Tibial artery (tissue), 4 donors: Measurements from ENCODE around the gene PRAF2.

Experiments
- DNase-seq, 2 donors: peaks; one replicate each; pipeline ENCODE4 v3.0.0-alpha.2; 2019
- H3K27ac ChIP-seq, 2 donors: fragments of 200-600 bp; sonication (generic) in 1 of 2; 1 replicate in 1 of 2; 2 replicates in 1 of 2; pipeline ENCODE4 v1.5.1; 2018 to 2019; ENCODE audit warnings: mild to moderate bottlenecking in 1 of 2
- H3K27me3 ChIP-seq, 2 donors: fragments of 200-600 bp; sonication (generic) in 1 of 2; one replicate each; pipeline versions ENCODE4 v1.5.1 to v1.6.0; 2016 to 2019
- H3K36me3 ChIP-seq, 3 donors: fragments of 200-600 bp; sonication (generic) in 2 of 3; one replicate each; pipeline ENCODE4 v1.5.1; 2016 to 2019; ENCODE audit warnings: mild to moderate bottlenecking in 2 of 3
- H3K4me1 ChIP-seq, 4 donors: fragments of 200-600 bp; sonication (generic) in 2 of 4; 1 replicate in 3 of 4; 2 replicates in 1 of 4; pipeline ENCODE4 v1.5.1; 2016 to 2019
- H3K4me3 ChIP-seq, 2 donors: fragments of 200-600 bp; sonication (generic) in 1 of 2; 1 replicate in 1 of 2; 2 replicates in 1 of 2; pipeline ENCODE4 v1.5.1; 2018 to 2019; ENCODE audit warnings: mild to moderate bottlenecking in 2 of 2
- H3K9me3 ChIP-seq, 3 donors: fragments of 200-600 bp; sonication (generic) in 1 of 3; one replicate each; pipeline ENCODE4 v1.5.1; 2016 to 2019
- CTCF ChIP-seq, 2 experiments: fragments of 200-600 bp in 1 of 2; fragments of 450-650 bp in 1 of 2; IDR thresholded peaks; one replicate each; pipeline ENCODE4 v1.5.1; 2017 to 2019; ENCODE audit warnings: antibody characterized with exemption in 2 of 2, mild to moderate bottlenecking in 1 of 2, moderate library complexity in 1 of 2
- intact Hi-C: fragments of 100-400 bp; cut with DNase I; formaldehyde crosslinking; loops from one replicate; pipeline ENCODE4 v1.15.0; 2023; ENCODE audit warnings: low total_unique reads

Gene PRAF2

GRCh38 chrX:49116076-49116475 is 42.3 kb upstream of the PRAF2 start:
- Histone ChIP-seq H3K4me3 (no peak overlapping the region), H3K27ac (no peak overlapping the region), H3K4me1 (no peaks in the 10 kb centered on the region), H3K9me3 (no peaks in the 10 kb centered on the region), H3K36me3 (peaks cover 0 to 78% (median 51%) of the 10 kb centered on the region in 3 donors), H3K27me3 (no peaks in the 10 kb centered on the region)
- DNase-seq, result no peak
- no peak for TF ChIP-seq CTCF (IDR thresholded peaks at IDR 0.05)
- intact Hi-C loops, result no loop called here

GRCh38 chrX:49111791-49112190 is 38.0 kb upstream of the PRAF2 start:
- H3K27ac ChIP-seq, result no peak overlapping the region
- H3K36me3 ChIP-seq, result peaks cover 0 to 48% (median 30%) of the 10 kb centered on the region in 3 donors
- no peak for DNase-seq
- H3K4me1 ChIP-seq, result no peaks in the 10 kb centered on the region
- H3K4me3 ChIP-seq, result no peak overlapping the region
- no peaks in the 10 kb centered on the region for H3K9me3 ChIP-seq
- intact Hi-C loops, result no loop called here
- no peaks in the 10 kb centered on the region for H3K27me3 ChIP-seq
- TF ChIP-seq CTCF (IDR thresholded peaks at IDR 0.05), result no peak

GRCh38 chrX:49110417-49110816 is 36.6 kb upstream of the PRAF2 start:
- no peak for TF ChIP-seq CTCF (IDR thresholded peaks at IDR 0.05)
- Histone ChIP-seq H3K4me1 (no peaks in the 10 kb centered on the region), H3K36me3 (peaks cover 0 to 34% (median 18%) of the 10 kb centered on the region in 3 donors), H3K27me3 (no peaks in the 10 kb centered on the region), H3K4me3 (no peak overlapping the region), H3K27ac (no peak overlapping the region), H3K9me3 (no peaks in the 10 kb centered on the region)
- no peak for DNase-seq
- intact Hi-C loops, result no loop called here

GRCh38 chrX:49108641-49109040 is 34.8 kb upstream of the PRAF2 start:
- intact Hi-C loops, result no loop called here
- H3K27me3 ChIP-seq, result no peaks in the 10 kb centered on the region
- no peaks in the 10 kb centered on the region for H3K4me1 ChIP-seq
- H3K27ac ChIP-seq, result no peak overlapping the region
- H3K9me3 ChIP-seq, result no peaks in the 10 kb centered on the region
- no peak overlapping the region for H3K4me3 ChIP-seq
- DNase-seq, result no peak
- TF ChIP-seq CTCF (IDR thresholded peaks at IDR 0.05), result no peak
- H3K36me3 ChIP-seq, result peaks cover 0 to 23% (median 15%) of the 10 kb centered on the region in 3 donors

- H3K36me3 ChIP-seq, result peaks cover 0 to 6% (median 0%) of the 10 kb centered on the region in 3 donors
- H3K4me1 ChIP-seq, result no peaks in the 10 kb centered on the region
- H3K4me3 ChIP-seq, result no peak overlapping the region
- peak in 1 of 2 experiments; percentile 22 for TF ChIP-seq CTCF (IDR thresholded peaks at IDR 0.05)
- intact Hi-C loops, result no loop called here
- no peak overlapping the region for H3K27ac ChIP-seq
- H3K9me3 ChIP-seq, result no peaks in the 10 kb centered on the region
- no peak for DNase-seq
- no peaks in the 10 kb centered on the region for H3K27me3 ChIP-seq
These were observed 33.1 kb upstream of the PRAF2 start for GRCh38 chrX:49106930-49107329.

- no peak for DNase-seq
- H3K27ac ChIP-seq, result no peak overlapping the region
- H3K9me3 ChIP-seq, result no peaks in the 10 kb centered on the region
- no peak overlapping the region for H3K4me3 ChIP-seq
- intact Hi-C loops, result no loop called here
- no peaks in the 10 kb centered on the region for H3K27me3 ChIP-seq
- H3K36me3 ChIP-seq, result no peaks in the 10 kb centered on the region
- peaks cover 0 to 4% (median 0%) of the 10 kb centered on the region in 4 donors for H3K4me1 ChIP-seq
- TF ChIP-seq CTCF (IDR thresholded peaks at IDR 0.05), result no peak
These were observed 32.5 kb upstream of the PRAF2 start for GRCh38 chrX:49106296-49106695.
